Measurements from ENCODE around the gene FOXP1.

GRCh38 chr3:71240034-71240433 lies 343.5 kb downstream of the FOXP1 start:
- no peak for TF ChIP-seq POLR2AphosphoS5 (IDR thresholded peaks at IDR 0.05; ENCODE audit: low read depth, low read length)
- TF ChIP-seq REST (IDR thresholded peaks at IDR 0.05; ENCODE audit: insufficient read depth in 1 of 2, low read depth in 2 of 2, low read length in 2 of 2), result no peak
